GM19372 (cell line): ENCODE measurements around the gene ELP4.

Experiments
- ATAC-seq: cut with Tn5 transposase; IDR thresholded peaks from one replicate; pipeline ENCODE4 v1.9.1; 2021; ENCODE audit warnings: mild to moderate bottlenecking, low read depth, moderate library complexity; ENCODE audit not compliant: unreplicated experiment

The ELP4 gene

GRCh38 chr11:31819621-31820437 lies 310.3 kb downstream of the ELP4 start:
- ATAC-seq = no peak

GRCh38 chr11:31820438-31820818 lies 310.9 kb downstream of the ELP4 start:
- no peak for ATAC-seq

- ATAC-seq = no peak
Observed at GRCh38 chr11:31821235-31821764, 311.7 kb downstream of the ELP4 start.

GRCh38 chr11:31821766-31822165 lies 312.2 kb downstream of the ELP4 start:
- ATAC-seq = no peak

- ATAC-seq = no peak
Observed at GRCh38 chr11:31822175-31822926, 312.8 kb downstream of the ELP4 start.

- no peak for ATAC-seq
Observed at GRCh38 chr11:31822927-31823643, 313.5 kb downstream of the ELP4 start.

- no peak for ATAC-seq
Observed at GRCh38 chr11:31823644-31824331, 314.2 kb downstream of the ELP4 start.

- no peak for ATAC-seq
Observed at GRCh38 chr11:31824332-31824878, 314.8 kb downstream of the ELP4 start.

GRCh38 chr11:31824879-31825837 lies 315.6 kb downstream of the ELP4 start:
- ATAC-seq = no peak

GRCh38 chr11:31825838-31826484 lies 316.4 kb downstream of the ELP4 start:
- ATAC-seq = no peak

GRCh38 chr11:31826536-31827438 lies 317.2 kb downstream of the ELP4 start:
- ATAC-seq = no peak

GRCh38 chr11:31827455-31828206 lies 318.1 kb downstream of the ELP4 start:
- no peak for ATAC-seq

- ATAC-seq = no peak
Observed at GRCh38 chr11:31828217-31828616, 318.6 kb downstream of the ELP4 start.

GRCh38 chr11:31830406-31830805 lies 320.8 kb downstream of the ELP4 start:
- no peak for ATAC-seq

GRCh38 chr11:31834237-31834636 lies 324.7 kb downstream of the ELP4 start:
- no peak for ATAC-seq
